Amygdala (tissue), 56 donors: ENCODE data around the gene MT1B.

Source experiments
- DNase-seq, 56 donors: peaks; one replicate each; lab custom pipeline; 2025; lab: John Stamatoyannopoulos, UW

MT1B gene

GRCh38 chr16:56651586-56651985, at the start of gene MT1B:
Gene MT1B (plus strand): TSS chr16:56651886. CDS start chr16:56651954, 68 bp downstream.
- no peak for DNase-seq

- peak in 20 of 56 donors; percentile 6 to 73 (median 37) for DNase-seq
Measured at GRCh38 chr16:56603589-56603988, 48.1 kb upstream of the MT1B start.

- no peak for DNase-seq
Measured at GRCh38 chr16:56604966-56605365, 46.7 kb upstream of the MT1B start.

GRCh38 chr16:56605475-56605874, 46.2 kb upstream of the MT1B start:
- no peak for DNase-seq

GRCh38 chr16:56606071-56606475, 45.6 kb upstream of the MT1B start:
- DNase-seq = peak in 1 of 56 donors; percentile 61

- peak in 5 of 56 donors; percentile 11 to 64 (median 31) for DNase-seq
Measured at GRCh38 chr16:56606476-56607108, 45.1 kb upstream of the MT1B start.

- peak in 2 of 56 donors; percentile 35 to 47 for DNase-seq
Measured at GRCh38 chr16:56607109-56607618, 44.5 kb upstream of the MT1B start.

GRCh38 chr16:56607675-56608042, 44.0 kb upstream of the MT1B start:
- no peak for DNase-seq

GRCh38 chr16:56608043-56608875, 43.4 kb upstream of the MT1B start, which contains the start of gene MT2A:
Gene MT2A (plus strand): TSS chr16:56608584. CDS start chr16:56608656, 72 bp downstream.
- DNase-seq = peak in 53 of 56 donors; percentile 40 to 91 (median 78)

GRCh38 chr16:56608876-56609462, 42.7 kb upstream of the MT1B start:
- DNase-seq = peak in 10 of 56 donors; percentile 24 to 56 (median 40)

- peak in 22 of 56 donors; percentile 19 to 60 (median 43) for DNase-seq
Measured at GRCh38 chr16:56609463-56609921, 42.2 kb upstream of the MT1B start.

GRCh38 chr16:56610017-56610608, 41.6 kb upstream of the MT1B start:
- peak in 11 of 56 donors; percentile 30 to 59 (median 46) for DNase-seq

GRCh38 chr16:56610609-56611111, 41.0 kb upstream of the MT1B start:
- DNase-seq = no peak

GRCh38 chr16:56611281-56611833, 40.3 kb upstream of the MT1B start:
- peak in 9 of 56 donors; percentile 37 to 71 (median 41) for DNase-seq

GRCh38 chr16:56613706-56614105, 38.0 kb upstream of the MT1B start:
- DNase-seq = no peak

GRCh38 chr16:56614549-56614991, 37.1 kb upstream of the MT1B start:
- no peak for DNase-seq

- no peak for DNase-seq
Measured at GRCh38 chr16:56615353-56615752, 36.3 kb upstream of the MT1B start.

GRCh38 chr16:56616608-56617211, 35.0 kb upstream of the MT1B start:
- DNase-seq = no peak
